Skin epidermis (tissue), 12 donors: Measurements from ENCODE around the gene RHOT2.

ENCODE experiments used
- H3K27ac ChIP-seq, 21 experiments: fragments of 200-600 bp; sonication (generic) in 11 of 21; one replicate each; pipeline ENCODE4 v1.5.0; 2020; ENCODE audit warnings: mild to moderate bottlenecking in 3 of 21, inconsistent platforms in 2 of 21, moderate library complexity in 2 of 21
- H3K4me3 ChIP-seq, 7 experiments: fragments of 200-600 bp; sonication (generic) in 2 of 7; one replicate each; pipeline ENCODE4 v1.5.0; 2020; ENCODE audit warnings: inconsistent platforms in 2 of 7, mild to moderate bottlenecking in 2 of 7, moderate library complexity in 1 of 7

RHOT2 gene

GRCh38 chr16:667780-668518 is at the start of gene RHOT2:
Gene RHOT2, plus strand, starts transcription at chr16:668132. Its CDS starts 68 bp downstream, at chr16:668200.
- peak within 1 kb of the TSS; percentile 82 to 98 (median 93) for H3K27ac ChIP-seq
- H3K4me3 ChIP-seq: peak within 1 kb of the TSS; percentile 70 to 98 (median 94)

- Histone ChIP-seq H3K4me3 (no peak overlapping the region), H3K27ac (peak overlapping the region in 1 of 21 experiments; percentile 18)
Measured at GRCh38 chr16:619476-620100, 48.3 kb upstream of the RHOT2 start.

GRCh38 chr16:620700-621525 is 47.0 kb upstream of the RHOT2 start:
- Histone ChIP-seq H3K4me3 (no peak overlapping the region), H3K27ac (peak overlapping the region in 6 of 21 experiments; percentile 7 to 52 (median 34))

- H3K27ac ChIP-seq: peak overlapping the region in 8 of 21 experiments; percentile 7 to 52 (median 34)
- H3K4me3 ChIP-seq: no peak overlapping the region
Measured at GRCh38 chr16:621526-622105, 46.3 kb upstream of the RHOT2 start.

GRCh38 chr16:622920-623280 is 45.0 kb upstream of the RHOT2 start:
- Histone ChIP-seq H3K4me3 (no peak overlapping the region), H3K27ac (peak overlapping the region in 8 of 21 experiments; percentile 3 to 56 (median 30))

- Histone ChIP-seq H3K27ac (no peak overlapping the region), H3K4me3 (no peak overlapping the region)
Measured at GRCh38 chr16:624526-625070, 43.3 kb upstream of the RHOT2 start.

GRCh38 chr16:625117-625976 is 42.6 kb upstream of the RHOT2 start:
- no peak overlapping the region for H3K4me3 ChIP-seq
- no peak overlapping the region for H3K27ac ChIP-seq

- peak overlapping the region in 5 of 21 experiments; percentile 16 to 63 (median 36) for H3K27ac ChIP-seq
- no peak overlapping the region for H3K4me3 ChIP-seq
Measured at GRCh38 chr16:625977-626765, 41.8 kb upstream of the RHOT2 start.

- Histone ChIP-seq H3K27ac (peak overlapping the region in 4 of 21 experiments; percentile 16 to 63 (median 30)), H3K4me3 (no peak overlapping the region)
Measured at GRCh38 chr16:626787-627453, 41.0 kb upstream of the RHOT2 start.

GRCh38 chr16:627454-628239 is 40.3 kb upstream of the RHOT2 start:
- Histone ChIP-seq H3K27ac (no peak overlapping the region), H3K4me3 (no peak overlapping the region)

GRCh38 chr16:628321-629061 is 39.4 kb upstream of the RHOT2 start:
- Histone ChIP-seq H3K4me3 (no peak overlapping the region), H3K27ac (peak overlapping the region in 1 of 21 experiments; percentile 23)

GRCh38 chr16:629185-629832 is 38.6 kb upstream of the RHOT2 start:
- Histone ChIP-seq H3K27ac (peak overlapping the region in 2 of 21 experiments; percentile 18 to 23), H3K4me3 (no peak overlapping the region)

GRCh38 chr16:629833-630248 is 38.1 kb upstream of the RHOT2 start:
- peak overlapping the region in 2 of 21 experiments; percentile 18 to 33 for H3K27ac ChIP-seq

GRCh38 chr16:630249-630814 is 37.6 kb upstream of the RHOT2 start:
- Histone ChIP-seq H3K4me3 (no peak overlapping the region), H3K27ac (peak overlapping the region in 1 of 21 experiments; percentile 33)

More at GRCh38 chr16:629833-630248, 38.1 kb upstream of the RHOT2 start:
- no peak overlapping the region for H3K4me3 ChIP-seq

GRCh38 chr16:630815-631405 is 37.0 kb upstream of the RHOT2 start, which contains the start of gene WFIKKN1:
Gene WFIKKN1, plus strand, starts transcription at chr16:630985. Its CDS starts 269 bp downstream, at chr16:631254.
- peak within 1 kb of the TSS in 2 of 21 experiments; percentile 18 to 33 for H3K27ac ChIP-seq
- H3K4me3 ChIP-seq: no peak within 1 kb of the TSS
